Testis (tissue), 2 donors: ENCODE results near the gene KLHL29.
"Not testable (repeated sequence)": the region's sequence is repeated elsewhere in the genome, so short reads cannot be mapped to it uniquely, and the experiment has no call there.

Source experiments
- POLR2A ChIP-seq: fragments of 450-650 bp; IDR thresholded peaks from one replicate; pipeline ENCODE4 v1.6.1; 2017; ENCODE audit warnings: antibody characterized with exemption, mild to moderate bottlenecking, moderate library complexity
- TF ChIP-seq, protein P1 (sequence below), 3 experiments: fragments of 450-650 bp in 2 of 3; fragments of 200-600 bp in 1 of 3; sonication (generic) in 1 of 3; IDR thresholded peaks; one replicate each; pipeline ENCODE4 v1.5.1; 2016 to 2019; ENCODE audit warnings: antibody characterized with exemption in 3 of 3, mild to moderate bottlenecking in 2 of 3, moderate library complexity in 1 of 3

DNA sequence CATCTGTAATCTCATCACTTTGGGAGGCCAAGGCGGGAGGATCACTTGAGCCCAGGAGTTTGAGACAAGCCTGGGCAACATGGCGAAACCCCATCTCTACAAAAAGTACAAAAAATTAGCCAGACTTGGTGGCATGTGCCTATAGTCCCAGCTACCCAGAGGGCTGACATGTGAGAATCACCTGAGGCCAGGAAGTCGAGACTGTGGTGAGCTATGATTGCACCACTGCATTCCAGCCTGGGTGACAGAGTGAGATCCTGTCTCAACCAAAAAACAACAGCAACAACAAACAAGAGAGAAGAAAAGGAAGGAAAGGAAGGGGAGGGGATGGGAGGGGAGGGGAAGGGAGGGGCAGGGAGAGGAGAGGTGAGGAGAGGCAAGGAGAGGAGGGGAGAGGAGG lies 338.1 kb downstream of the KLHL29 start:
- TF ChIP-seq, protein P1, sequence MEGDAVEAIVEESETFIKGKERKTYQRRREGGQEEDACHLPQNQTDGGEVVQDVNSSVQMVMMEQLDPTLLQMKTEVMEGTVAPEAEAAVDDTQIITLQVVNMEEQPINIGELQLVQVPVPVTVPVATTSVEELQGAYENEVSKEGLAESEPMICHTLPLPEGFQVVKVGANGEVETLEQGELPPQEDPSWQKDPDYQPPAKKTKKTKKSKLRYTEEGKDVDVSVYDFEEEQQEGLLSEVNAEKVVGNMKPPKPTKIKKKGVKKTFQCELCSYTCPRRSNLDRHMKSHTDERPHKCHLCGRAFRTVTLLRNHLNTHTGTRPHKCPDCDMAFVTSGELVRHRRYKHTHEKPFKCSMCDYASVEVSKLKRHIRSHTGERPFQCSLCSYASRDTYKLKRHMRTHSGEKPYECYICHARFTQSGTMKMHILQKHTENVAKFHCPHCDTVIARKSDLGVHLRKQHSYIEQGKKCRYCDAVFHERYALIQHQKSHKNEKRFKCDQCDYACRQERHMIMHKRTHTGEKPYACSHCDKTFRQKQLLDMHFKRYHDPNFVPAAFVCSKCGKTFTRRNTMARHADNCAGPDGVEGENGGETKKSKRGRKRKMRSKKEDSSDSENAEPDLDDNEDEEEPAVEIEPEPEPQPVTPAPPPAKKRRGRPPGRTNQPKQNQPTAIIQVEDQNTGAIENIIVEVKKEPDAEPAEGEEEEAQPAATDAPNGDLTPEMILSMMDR (IDR thresholded peaks at IDR 0.05) = not testable (repeated sequence)
- not testable (repeated sequence) for TF ChIP-seq POLR2A
